Astrocyte of the spinal cord (primary cell): ENCODE data around the gene COIL.
"Not testable (repeated sequence)": the region's sequence is repeated elsewhere in the genome, so short reads cannot be mapped to it uniquely, and the experiment has no call there.

Source experiments
- DNase-seq: peaks from one replicate; pipeline ENCODE4 v3.0.0; 2011; ENCODE audit warnings: low read depth, low spot score
- H3K4me3 ChIP-seq: 2 replicates; pipeline ENCODE4 v1.5.1; 2011; ENCODE audit warnings: low read depth, mild to moderate bottlenecking, low read length, moderate library complexity
- CTCF ChIP-seq: IDR thresholded peaks from 2 replicates; pipeline ENCODE4 v1.5.1; 2012; ENCODE audit warnings: low read depth, mild to moderate bottlenecking, low read length, inconsistent platforms
- in situ Hi-C: cut with HindIII; loops from 2 replicates; pipeline ENCODE4 v1.10.0; 2017; ENCODE audit warnings: low sequenced_read_pairs

COIL gene

DNA sequence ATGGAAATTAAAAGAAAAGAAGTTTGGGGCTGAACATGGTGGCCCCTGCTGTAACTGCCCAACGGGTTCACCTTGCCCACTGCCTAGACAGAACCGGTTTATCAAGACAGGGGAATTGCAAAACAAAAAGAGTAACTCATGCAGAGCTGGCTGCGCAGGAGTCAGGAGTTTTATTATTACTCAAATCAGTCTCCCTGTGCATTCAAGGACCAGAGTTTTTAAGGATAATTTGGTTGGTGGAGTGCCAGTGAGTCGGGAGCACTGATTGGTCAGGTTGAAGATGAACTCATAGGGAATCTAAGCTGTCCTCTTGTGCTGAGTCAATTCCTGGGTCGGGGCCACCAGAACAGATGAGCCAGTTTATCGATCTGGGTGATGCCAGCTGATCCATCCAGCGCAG lies 12.7 kb upstream of the COIL start:
- TF ChIP-seq CTCF = no peak
- in situ Hi-C loops = no loop called here

DNA sequence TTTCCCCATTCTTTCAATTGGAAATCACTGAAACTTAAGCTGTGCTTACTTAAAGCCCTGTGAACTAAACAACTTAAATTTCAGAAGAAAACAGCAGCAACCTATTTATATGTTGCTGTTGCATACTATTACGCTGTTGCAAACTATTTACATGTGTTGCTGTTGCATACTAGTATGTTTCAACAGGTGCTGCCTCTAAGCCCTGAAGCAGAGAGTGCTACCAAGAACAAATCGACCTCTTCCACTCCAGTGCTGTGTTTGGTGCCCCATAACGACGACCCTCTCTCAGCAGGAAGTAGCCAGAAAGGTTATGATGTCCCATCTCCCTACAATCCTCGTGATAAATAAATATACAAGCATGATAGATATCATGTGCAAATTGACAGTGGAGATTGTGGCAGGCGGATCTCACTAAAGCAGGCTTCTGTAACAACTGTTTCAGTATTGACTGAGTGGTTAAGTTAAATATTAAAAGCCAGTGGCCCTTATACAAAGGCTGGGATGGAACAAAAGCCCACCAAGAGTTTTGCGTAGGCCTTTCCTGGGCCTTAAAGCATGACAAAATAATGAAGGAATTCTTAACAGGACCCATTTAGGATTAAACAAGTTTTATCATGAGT lies 11.4 kb upstream of the COIL start:
- no peak for TF ChIP-seq CTCF
- H3K4me3 ChIP-seq = no peak overlapping the region
- in situ Hi-C loops = no loop called here
- DNase-seq = no peak

More for the DNA sequence above, 12.7 kb upstream of the COIL start:
- DNase-seq = no peak
- no peak overlapping the region for H3K4me3 ChIP-seq

DNA sequence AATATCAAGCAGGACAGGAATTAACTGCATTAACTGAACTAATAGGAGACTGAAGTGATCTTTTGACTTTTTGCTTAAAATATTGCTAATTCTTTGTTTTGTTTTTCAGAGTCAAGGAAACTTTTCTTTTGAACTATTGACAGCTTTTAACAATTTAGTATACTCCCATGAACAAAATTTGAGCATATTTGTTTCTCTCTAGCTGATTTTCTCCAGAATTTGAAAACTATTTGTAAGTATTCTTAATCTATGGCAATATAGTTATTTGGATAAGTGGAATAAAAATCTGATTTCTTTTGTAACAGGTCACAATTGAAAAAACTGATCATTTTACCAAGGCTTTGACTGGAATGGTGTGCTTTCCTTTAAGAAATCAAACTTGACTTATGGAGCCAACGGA lies 10.1 kb upstream of the COIL start:
- no peak for DNase-seq
- in situ Hi-C loops = no loop called here
- no peak for TF ChIP-seq CTCF
- H3K4me3 ChIP-seq = no peak overlapping the region

DNA sequence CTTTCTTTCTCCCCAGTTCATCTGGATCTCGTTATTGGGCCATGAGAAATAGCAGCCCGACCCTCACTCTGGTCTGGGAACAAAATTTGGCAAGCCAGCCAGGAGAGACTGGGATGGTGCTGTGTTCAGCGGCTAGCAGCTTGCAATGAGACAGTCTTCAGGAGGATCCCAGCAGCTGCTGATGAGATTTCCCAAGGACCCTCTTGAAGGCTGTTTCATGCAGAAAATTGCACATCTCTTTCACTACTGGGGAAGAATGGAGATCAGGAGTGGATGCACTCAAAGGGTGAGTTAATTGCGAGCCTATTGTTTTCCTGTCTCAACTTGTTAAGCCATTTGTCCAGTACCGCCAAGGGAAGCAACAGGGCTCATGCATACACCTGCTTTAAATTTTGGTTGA lies 5.5 kb upstream of the COIL start:
- TF ChIP-seq CTCF = no peak
- no peak overlapping the region for H3K4me3 ChIP-seq
- DNase-seq = no peak
- in situ Hi-C loops = no loop called here

DNA sequence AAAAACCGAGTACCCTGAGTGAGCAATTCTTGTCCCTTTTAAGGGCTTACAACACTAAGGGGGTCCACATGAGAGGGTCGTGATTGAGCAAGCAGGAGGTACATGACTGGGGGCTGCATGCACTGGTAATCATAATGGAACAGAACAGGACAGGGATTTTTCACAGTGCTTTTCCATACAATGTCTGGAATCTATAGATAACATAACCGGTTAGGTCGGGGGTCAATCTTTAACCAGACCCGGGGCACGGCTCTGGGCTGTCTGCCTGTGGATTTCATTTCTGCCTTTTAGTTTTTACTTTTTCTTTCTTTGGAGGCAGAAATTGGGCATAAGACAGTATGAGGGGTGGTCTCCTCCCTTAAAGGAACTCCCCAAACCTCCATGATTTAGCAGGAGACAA lies 4.8 kb upstream of the COIL start:
- in situ Hi-C loops, H3K4me3 ChIP-seq, DNase-seq: not testable (repeated sequence)

DNA sequence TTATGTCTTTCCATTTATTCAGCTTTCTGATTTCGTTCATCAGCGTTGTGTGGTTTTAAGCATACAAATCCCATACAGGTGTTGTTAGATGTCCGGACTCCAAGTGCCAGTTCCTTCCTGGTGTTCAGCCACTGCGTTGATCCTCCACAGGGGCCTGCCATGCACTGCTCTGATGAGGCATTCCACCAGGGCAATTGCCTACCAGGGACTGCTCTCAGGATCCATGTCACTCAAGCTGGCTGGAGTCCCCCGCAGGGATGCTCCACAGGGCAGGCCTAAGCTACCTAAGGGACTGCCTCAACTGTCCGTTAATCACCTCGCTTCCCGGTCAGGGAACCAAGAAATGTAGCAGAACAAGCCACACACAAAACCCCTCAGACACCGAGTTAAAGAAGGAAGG lies 4.4 kb upstream of the COIL start:
- DNase-seq, in situ Hi-C loops, H3K4me3 ChIP-seq: not testable (repeated sequence)

- DNase-seq = no peak
- no peak overlapping the region for H3K4me3 ChIP-seq
- in situ Hi-C loops = no loop called here
- no peak for TF ChIP-seq CTCF
Measured at GRCh38 chr17:56956992-56957391, 3.9 kb downstream of the COIL start.

DNA sequence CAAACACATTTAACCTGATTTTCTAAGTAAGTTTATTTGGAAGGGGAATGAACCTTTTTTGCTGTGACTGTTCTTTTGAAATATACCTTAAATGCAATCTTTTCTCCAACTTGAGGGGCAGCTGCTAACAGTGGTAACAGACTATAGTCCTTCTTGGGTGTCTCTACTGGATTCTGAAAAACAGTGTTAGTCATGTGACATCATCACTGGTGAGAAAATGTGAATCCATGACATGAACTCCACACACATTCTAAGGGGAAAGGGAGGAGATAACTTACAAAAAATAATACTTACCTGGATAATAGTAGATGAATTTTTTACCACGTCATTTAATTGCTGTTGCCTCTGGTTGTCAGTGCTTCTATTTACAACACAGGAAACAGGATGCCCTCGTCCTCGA lies 11.3 kb downstream of the COIL start:
- in situ Hi-C loops = no loop called here
- no peak for DNase-seq
- no peak overlapping the region for H3K4me3 ChIP-seq
- no peak for TF ChIP-seq CTCF
